HG03460 (cell line): ENCODE results near the gene PAAF1.

Source experiments
- ATAC-seq: cut with Tn5 transposase; IDR thresholded peaks from one replicate; pipeline ENCODE4 v1.9.1; 2021; ENCODE audit not compliant: unreplicated experiment

PAAF1 gene, protein sequence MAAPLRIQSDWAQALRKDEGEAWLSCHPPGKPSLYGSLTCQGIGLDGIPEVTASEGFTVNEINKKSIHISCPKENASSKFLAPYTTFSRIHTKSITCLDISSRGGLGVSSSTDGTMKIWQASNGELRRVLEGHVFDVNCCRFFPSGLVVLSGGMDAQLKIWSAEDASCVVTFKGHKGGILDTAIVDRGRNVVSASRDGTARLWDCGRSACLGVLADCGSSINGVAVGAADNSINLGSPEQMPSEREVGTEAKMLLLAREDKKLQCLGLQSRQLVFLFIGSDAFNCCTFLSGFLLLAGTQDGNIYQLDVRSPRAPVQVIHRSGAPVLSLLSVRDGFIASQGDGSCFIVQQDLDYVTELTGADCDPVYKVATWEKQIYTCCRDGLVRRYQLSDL

DNA sequence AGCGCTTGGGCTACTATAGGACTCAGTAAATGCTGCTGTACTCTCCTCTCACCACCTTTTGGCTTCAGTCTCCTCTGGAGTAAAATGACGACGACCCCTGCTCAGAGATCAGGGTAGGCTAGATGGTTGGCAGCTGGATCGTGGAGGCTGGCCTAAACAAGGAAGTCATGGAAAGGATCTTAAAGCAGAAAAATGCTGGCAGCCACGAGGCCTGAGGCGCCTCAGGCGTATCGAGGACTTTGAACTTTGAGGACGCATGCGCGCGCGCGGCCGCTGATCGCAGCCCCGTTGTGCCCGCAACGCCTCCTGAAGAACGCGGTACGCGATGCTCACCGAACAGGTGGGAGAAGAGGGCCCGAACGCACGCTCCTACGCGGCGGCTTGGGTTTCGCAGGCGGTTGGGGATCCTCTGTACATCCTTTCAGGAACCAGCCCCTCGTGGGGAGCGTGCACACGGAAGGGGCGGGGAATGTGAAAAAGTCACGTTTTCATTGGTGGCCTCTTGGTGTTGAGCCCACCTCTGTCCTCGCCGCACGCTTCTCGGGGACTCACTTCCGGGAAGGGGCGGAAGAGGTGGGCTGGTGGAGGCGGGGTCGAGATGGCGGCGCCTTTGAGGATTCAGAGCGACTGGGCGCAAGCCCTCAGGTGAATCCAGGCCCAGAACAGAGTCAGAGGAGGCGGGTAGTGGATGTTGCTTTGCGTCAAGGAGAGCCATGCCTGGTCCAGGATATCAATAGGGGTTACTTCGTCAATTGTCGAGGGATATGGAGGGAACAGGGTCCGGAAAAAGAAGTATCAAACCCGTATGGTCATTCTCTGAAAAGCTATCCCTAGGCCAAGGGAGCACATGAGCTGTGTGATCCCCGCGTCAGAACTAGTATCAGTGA lies at the start of gene PAAF1, which contains the start of gene COA4:
Gene PAAF1 (plus strand): TSS at position 576 of the 887 bp plus-strand sequence. CDS start 23 bp downstream, at position 599.
Gene COA4 (minus strand): TSS at position 423 of the 887 bp plus-strand sequence. CDS start 3,468 bp downstream, outside the sequence.
- ATAC-seq: peak; percentile 95

DNA sequence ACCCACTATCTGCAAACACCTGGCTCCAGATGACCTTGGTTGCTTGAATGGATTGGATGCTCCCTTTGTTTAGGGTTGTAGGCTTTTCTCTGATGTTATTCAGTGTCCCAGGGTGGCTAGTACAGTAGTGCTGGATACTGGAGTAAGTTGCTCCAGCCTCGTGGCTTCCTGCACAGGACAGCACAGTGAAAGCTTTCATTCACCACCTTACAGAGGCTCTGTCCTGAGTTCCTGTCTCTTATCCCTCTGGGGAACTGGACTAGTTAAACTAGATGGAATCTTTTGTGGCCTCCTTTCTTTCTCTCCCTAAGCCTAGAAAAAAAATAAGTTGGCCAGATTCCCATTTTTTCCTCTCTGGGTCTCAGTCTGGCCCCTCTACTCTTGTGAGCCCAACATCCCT lies 46.5 kb upstream of the PAAF1 start:
- no peak for ATAC-seq

DNA sequence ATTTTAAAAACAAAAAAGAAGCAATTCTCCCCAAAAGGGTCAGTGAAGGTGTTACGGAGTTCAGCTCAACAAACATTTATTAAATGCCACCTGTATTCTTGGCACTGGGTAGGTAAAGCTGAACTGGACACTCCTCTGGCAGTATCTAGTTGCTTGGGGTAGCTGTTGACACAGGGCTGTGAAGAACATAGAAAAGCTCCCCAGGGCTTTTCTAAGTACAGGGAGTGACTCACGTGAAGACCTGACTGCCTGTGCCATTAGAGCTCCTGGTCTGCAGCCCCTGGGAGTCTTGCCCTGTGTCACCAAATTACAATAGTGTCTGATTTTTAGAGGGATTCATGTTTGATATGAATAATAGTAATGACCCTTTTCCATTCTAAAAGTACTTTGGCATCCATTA lies 43.7 kb upstream of the PAAF1 start:
- no peak for ATAC-seq

DNA sequence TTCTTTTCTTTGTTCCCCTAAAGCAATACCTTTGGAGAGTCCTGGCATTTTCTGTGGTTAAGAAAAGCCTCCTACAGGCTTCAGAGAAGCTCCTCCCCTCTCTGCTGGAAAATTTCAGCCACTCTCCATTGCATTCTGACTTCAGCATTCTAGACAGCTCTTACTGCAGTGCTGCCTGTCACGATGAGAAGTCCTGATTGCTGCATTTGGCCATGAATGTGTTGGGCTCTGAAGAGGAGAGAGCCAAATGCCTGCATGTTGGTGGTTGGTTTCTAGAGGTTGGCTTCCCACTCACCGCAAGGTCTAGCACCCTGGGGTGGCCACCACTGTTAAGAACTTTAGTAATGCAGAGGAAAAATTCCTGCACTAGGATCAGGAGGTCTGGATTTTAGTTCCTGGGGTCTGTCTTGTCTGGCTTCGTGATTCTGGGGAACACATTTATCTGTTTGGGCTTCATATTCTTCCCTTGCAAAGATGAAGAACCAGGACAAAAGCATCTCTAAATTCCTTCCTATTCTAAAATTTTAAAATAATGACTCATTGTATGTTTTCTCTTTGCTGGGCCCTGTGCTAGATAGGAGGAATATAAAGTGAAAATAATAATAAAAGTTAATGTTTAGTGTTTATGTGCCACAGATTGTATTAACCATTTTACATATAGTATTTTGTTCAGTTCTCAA lies 38.2 kb upstream of the PAAF1 start:
- ATAC-seq: no peak

DNA sequence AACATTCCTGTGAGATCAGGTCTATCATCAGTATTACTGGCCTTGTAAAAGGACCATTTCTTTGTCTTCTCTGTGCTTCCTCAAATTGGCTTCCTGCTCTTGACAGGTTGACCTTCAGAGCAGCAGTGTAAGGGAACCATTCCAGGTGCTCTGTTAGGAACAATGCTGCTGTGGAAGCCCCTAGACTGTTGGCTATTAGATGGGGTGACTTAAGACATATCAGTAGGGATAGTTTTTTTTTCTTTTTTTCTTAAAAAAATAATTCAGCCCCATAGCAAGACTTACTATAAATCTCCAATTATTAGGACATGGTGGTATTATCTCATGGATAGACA lies 37.7 kb upstream of the PAAF1 start:
- ATAC-seq: no peak

DNA sequence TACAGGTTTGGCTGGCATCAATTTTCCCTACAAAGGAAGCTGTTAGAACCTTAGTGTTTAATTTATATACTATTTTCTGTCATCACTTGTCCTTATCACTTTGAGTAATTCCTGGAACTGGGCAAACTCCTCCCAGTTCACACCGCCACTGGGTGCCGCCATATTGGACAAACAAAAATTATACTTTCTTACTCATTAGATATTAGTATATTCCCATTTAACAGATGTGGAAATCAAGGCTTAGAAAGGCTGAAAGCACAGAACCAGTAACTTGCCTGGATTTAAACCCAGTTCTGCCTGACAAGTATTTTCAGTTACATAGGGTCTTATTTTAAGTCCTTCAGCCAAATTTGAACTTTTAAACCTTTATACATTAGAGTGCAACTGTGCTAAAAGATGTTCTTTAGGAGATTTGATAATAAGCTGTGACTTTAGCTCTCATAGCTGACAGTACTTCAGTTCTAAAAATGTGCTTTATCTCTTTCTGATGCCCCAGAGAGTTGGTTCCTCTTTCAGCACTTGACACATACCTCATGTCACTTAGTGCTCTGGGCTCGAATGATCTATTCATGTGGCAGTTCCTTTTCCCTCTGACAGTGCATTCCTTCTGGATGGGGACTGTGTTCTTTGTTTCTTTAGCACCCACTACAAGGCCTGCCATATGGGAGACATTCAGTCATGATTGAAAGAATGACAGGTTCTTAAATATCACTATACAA lies 25.6 kb upstream of the PAAF1 start:
- ATAC-seq: no peak

DNA sequence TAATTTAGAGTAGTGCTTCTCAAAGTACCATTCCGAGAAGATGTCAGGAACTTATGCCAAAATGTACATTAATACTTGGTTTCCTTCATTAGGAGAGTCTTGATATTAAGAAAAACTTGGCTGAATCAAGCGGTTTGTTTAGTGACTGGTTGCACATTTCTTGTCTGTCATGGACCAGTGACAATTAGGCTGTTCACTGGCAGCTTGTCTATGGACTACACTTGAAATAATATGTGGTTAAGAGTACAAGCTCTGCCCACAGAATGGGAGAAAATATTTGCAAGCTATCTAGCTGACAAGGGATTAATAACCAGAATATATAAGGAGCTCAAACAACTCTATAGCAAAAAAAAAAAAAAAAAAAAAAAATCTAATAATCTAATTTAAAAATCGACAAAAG lies 24.8 kb upstream of the PAAF1 start:
- no peak for ATAC-seq

DNA sequence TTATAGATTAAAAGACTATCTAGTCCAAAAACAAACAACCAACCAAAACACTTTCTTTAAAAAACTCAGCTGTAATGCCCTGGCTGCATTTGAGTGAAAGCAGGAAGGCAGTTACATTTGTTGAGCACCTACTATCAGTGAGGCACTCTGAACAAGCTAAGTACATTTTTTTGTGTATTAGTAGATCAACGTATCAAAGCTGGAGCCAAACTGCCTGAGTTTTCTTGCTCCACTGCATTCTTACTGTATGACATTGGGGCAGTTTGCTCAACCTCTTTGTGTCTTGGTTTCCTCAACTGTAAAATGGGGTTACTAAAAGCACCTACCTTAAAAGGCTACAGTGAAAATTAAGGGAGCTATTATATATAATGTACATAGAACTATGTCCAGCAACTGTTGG lies 22.1 kb upstream of the PAAF1 start:
- no peak for ATAC-seq

DNA sequence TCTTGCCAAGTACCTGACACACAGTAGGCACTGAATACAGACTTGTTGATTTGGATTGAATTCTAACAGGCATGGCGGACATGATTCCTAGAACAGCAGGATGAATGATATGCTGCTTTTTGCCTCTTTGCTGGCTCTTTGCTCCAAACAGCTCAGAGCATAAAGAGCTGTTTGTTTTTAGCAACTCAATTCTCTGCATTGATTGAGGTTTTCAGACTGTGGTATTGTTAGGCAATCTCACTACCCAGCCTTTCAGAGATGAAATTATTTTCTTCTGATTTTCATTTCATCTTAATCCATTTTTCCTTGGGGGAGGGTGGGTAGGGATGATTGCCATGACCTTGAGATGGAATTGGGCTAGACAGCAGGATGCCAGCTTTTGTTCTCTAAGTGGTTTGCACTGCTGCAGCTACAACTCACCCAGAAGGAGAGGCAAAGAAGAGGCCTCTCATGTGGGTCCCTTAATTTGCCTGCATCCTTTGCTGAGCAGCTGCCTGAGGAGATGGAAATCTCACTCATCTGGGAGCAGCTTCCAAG lies 20.7 kb upstream of the PAAF1 start:
- no peak for ATAC-seq

DNA sequence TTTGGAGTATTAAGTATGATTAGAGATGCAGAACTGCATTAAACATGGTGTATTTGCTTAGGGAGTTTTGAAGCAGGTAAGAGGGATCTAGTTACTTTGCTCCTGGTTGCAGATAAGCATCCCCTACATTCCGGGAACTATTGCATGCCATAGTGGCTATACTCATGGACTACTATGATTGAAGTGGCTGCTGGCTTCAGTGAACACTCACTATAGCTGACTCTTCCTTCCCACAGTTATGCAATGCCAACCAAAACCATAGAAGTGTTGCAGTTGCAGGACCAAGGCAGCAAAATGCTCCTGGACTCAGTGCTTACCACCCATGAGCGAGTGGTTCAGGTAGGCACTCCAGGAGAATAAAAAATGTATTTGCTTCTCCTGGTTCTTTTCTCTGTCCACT lies 17.1 kb upstream of the PAAF1 start:
- no peak for ATAC-seq

DNA sequence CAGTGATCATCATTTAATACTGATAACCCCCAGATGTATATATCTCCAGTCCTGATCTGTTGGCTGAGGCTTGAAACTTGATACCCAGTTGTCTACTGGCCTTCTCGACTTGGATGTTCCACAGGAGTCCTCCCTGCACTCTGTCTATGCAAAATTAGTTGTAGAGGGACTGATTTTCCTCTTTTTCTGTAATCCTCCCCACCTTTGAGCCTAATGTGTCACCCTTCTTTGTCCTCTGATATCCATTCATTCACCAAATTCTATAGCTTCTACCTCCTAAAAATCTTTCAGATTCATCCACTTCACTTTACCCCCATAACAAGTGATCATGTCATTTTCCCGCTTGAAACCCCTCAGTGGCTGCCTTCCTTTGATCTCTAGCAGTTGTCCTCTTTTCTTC lies 16.6 kb upstream of the PAAF1 start:
- ATAC-seq: no peak

DNA sequence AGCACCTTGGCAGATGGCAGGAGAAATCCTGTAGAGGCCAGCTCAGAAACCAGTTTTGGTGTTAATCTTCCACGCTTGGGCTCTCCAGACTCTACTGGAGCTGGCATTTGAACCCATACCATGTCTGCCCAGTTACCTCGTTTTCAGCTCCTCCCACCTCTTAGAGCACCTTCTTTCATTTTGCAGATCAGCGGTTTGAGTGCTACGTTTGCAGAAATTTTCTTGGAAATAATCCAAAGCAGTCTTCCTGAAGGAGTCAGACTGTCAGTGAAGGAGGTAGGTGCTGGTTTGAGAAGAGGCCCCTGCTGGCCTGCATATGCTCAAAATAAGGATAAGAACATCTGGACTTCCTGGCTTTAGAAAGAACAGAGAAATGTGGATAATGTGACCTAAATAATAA lies 13.8 kb upstream of the PAAF1 start:
- ATAC-seq: no peak

DNA sequence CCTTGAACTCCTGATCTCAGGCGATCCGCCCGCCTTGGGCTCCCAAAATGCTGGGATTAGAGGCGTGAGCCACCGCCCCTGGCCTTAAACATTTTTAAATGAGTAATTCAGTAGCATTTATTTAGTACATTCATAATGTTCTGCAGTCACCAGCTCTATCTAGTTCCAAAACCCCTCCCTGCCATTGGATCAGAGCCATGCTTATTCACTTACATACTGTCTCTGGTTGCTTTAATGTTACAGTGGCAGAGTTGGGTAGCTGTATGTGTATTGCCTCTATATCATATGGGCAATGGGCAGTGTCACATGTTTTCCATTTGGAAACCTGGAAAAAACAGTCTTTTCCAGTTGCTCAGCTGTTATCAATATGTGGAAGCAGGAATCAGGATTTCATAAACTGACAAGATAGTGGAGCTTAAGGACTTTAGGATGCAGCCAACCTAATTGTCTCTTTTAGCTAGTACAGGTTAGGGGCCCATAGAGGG lies 10.7 kb upstream of the PAAF1 start:
- no peak for ATAC-seq

DNA sequence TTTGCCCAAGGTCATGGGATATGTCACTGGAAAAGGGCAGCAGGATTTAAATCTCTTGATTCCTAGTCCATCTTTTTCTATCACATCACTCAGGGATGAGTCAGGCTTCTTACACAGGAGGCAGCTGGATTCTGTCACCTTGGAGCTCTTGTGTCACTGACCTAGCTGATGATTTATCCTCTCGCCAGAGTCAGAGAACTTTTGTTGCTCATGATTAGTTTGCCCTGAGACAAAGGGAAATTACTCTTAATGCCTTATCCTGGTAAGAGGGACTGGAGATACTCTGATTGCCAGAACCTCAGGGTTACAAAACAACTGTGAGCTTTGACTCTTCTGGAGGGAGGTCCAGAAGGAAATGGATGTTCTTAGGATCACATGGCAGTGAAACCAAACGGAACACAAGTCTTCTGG lies 10.2 kb upstream of the PAAF1 start:
- no peak for ATAC-seq

DNA sequence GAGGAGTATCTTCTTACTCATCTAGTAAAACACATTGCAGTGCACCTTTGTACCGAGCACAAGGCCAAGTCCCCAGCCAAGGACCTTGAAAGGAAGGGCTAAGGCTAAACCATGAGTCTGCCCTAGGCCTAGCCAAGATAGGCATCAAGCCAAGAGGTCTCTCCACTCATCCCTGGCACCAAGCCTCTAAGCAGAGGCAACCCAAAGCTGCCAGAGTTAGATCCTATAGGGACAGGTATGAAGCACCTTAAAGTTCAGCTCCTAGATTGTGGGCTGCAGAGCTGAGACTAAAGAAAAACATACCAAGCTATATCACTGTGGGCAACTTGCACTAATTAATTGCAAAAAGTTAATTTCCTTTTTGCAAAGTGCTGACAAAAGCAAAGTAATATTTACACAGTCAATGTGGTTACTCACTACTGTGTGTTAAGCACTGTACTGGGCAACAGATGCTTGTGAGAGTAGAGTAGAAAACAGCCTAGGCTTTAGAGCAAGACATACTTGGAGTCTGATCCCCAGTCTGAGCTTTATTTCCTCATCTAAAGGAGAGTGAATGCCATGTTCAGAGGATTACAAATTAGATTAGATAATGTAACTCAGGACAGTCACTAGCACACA lies 7.4 kb upstream of the PAAF1 start:
- ATAC-seq: no peak

DNA sequence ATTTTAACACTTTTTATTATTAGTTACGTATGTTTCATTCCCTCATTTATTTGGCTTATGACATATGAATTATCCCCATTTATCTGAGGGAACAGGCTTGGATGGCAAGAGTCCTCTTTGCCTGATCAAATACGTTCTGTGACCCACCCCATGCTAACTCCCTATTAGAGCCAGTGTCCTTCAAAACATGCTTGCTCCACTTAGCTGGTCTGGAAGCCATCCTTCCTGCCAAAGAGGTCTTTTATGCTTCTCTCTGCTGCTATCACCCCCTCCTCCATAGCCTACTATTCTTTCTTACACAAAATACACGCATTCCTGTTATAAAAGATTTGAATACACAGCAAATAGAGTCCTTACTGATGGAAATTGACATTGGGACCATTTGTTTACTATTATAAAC lies 6.5 kb upstream of the PAAF1 start:
- ATAC-seq: no peak

DNA sequence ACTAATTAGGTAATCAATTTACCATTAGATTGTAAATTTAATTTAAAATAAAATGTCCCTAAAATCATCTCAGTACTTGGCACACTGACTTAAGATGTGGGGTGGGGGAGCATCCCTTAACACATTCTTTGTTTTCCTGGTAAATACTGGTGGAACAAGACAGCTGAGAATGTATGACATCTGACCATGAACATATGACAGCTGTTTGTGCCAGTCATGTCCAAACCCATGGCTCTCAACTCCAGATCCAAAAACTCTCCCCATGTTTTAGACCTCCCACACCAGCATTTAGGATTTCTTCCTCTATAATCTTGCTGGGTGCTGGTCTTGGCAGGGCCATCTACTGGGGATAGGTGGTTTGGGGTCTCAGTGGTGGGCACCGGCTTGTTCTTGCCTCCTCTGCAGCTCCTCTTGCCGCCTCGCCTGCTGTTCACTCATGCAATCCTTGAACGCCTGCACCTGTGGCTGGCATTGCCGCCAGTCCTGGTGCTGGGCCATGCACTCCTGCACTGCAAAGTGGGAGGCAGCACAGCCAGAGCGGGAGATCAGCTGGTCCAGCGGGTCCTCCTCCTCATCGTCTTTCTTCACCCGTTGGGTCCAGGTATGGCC lies 3.9 kb upstream of the PAAF1 start:
- ATAC-seq: no peak

DNA sequence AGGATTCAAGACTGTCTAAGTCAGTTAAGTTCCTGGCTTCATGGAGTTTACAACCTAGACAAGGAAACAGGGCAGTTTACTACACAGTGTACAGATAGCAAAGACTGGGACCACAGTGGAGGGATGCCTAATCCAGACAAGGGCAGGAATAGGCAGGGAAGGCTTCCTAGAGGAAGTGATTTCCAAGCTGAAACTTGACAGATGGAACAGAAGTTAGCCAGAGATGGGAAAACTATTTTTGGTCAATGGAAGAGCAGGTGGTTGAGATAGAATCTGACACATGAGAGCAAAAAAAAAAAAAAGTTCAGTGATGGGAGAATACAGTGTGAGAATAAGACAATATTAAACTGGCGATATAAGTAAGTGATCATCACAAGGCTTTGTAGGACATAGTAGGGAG lies 1.4 kb upstream of the PAAF1 start:
- no peak for ATAC-seq

DNA sequence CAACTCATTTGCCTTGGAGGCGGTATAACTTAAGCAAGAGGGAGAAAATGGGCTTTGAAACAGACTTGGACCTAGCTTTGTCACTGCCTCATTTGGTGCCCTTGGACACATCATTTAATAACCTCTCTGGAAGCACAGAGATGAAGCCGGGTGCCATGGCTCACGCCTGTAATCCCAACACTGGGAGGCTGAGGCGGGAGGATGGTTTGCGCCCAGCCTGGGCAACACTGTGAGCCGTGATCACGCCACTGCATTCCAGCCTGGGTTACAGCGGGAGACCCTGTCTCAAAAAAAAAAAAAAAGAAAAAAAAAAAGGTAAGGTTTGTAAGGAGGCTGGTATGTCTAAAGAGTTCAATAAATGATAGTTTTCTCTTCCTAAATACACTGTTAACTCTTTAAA lies 959 bp upstream of the PAAF1 start:
- no peak for ATAC-seq

DNA sequence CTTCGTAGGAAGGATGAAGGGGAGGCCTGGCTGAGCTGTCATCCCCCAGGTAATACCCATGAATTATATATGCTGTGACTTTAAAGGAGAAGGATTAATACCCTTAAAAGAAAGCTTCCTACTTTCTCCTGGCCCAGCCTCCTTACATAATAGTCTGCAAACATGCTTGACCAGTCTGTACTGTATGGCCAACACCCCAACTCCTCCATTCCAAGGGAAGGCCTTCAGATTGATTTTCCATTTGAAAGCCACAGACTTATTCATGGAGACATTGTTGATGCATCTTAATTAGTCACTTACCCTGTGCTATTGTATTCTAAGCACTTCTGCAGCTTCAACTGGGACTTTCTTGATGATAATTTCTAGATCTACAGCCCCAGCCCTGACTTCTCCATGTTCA lies 2.0 kb downstream of the PAAF1 start:
- ATAC-seq: no peak
